GM12875 (cell line): ENCODE data around the gene SLC7A4.

Experiments used
- H3K4me3 ChIP-seq: one replicate; pipeline ENCODE4 v1.5.1; 2011; ENCODE audit warnings: low read depth, low read length, control low read depth
- CTCF ChIP-seq: IDR thresholded peaks from 2 replicates; pipeline ENCODE4 v1.5.1; 2011; ENCODE audit warnings: low read depth, mild to moderate bottlenecking, control low read depth, inconsistent platforms, low read length, moderate library complexity, borderline replicate concordance; ENCODE audit not compliant: insufficient read depth

Gene SLC7A4, protein sequence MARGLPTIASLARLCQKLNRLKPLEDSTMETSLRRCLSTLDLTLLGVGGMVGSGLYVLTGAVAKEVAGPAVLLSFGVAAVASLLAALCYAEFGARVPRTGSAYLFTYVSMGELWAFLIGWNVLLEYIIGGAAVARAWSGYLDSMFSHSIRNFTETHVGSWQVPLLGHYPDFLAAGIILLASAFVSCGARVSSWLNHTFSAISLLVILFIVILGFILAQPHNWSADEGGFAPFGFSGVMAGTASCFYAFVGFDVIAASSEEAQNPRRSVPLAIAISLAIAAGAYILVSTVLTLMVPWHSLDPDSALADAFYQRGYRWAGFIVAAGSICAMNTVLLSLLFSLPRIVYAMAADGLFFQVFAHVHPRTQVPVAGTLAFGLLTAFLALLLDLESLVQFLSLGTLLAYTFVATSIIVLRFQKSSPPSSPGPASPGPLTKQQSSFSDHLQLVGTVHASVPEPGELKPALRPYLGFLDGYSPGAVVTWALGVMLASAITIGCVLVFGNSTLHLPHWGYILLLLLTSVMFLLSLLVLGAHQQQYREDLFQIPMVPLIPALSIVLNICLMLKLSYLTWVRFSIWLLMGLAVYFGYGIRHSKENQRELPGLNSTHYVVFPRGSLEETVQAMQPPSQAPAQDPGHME

GRCh38 chr22:21032037-21032867, at the start of gene SLC7A4:
TSS of gene SLC7A4 (minus strand) at chr22:21032561. CDS start at chr22:21031812, 749 bp downstream.
- no peak for TF ChIP-seq CTCF
- no peak within 1 kb of the TSS for H3K4me3 ChIP-seq

- H3K4me3 ChIP-seq: no peak overlapping the region
- TF ChIP-seq CTCF: no peak
These were observed 48.2 kb upstream of the SLC7A4 start for GRCh38 chr22:21080435-21081137.

DNA sequence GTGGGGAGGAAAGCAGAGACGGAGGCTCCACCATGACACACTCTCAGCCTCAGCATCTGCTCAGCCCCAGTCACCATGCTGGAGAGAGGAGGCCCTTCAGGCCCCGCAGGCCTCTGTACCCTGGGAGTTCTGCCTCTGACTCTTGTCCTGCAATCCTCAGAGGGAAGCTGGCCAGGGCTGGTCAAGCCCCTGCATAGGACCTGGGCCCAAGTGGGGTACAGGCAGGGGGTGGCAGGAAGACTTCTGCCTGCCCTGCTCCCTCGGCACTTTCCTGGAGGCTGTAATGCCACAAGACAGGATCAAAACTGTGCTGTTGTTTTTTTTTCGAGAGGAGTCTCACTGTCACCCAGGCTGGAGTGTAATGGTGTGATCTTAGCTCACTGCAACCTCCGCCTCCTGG, 47.1 kb upstream of the SLC7A4 start:
- H3K4me3 ChIP-seq: no peak overlapping the region
- TF ChIP-seq CTCF: no peak

- no peak for TF ChIP-seq CTCF
- H3K4me3 ChIP-seq: no peak overlapping the region
These were observed 46.6 kb upstream of the SLC7A4 start for GRCh38 chr22:21078916-21079315.

- no peak for TF ChIP-seq CTCF
These were observed 45.6 kb upstream of the SLC7A4 start for GRCh38 chr22:21077884-21078508.

GRCh38 chr22:21076912-21077625, 44.7 kb upstream of the SLC7A4 start:
- no peak for TF ChIP-seq CTCF
- H3K4me3 ChIP-seq: no peak overlapping the region

More at GRCh38 chr22:21077884-21078508, 45.6 kb upstream of the SLC7A4 start:
- no peak overlapping the region for H3K4me3 ChIP-seq
